ENCODE results near the gene E4F1. TPM values are rescaled to one million over a fixed set of nuclear protein-coding genes. Genes with fewer than 3 reads are reported as not detected.
A peak's percentile ranks its signal among the peaks of the same experiment; 100 is the strongest.

Gene E4F1
- total and polyA plus RNA-seq, 2 donors (not counting 1 experiment from before 2014, with no cell fraction given) = 41.8 to 70.9 TPM

- Histone ChIP-seq H3K27me3 (replicated peaks in 1 of 4; ENCODE audit: control extremely low read depth in 1 of 4, control insufficient read depth in 3 of 4, insufficient read depth in 4 of 4, low read length in 3 of 4) (no peaks in the 10 kb centered on the region), H3K4me1 (ENCODE audit: control insufficient read depth in 2 of 2, insufficient read depth in 2 of 2, low read length in 2 of 2) (peaks cover 10 to 18% of the 10 kb centered on the region in 2 donors), H3K27ac (ENCODE audit: low read length in 2 of 2) (no peak overlapping the region), H3K9me3 (ENCODE audit: control extremely low read depth in 1 of 3, control insufficient read depth in 2 of 3, insufficient read depth in 1 of 3, low read length in 2 of 3) (no peaks in the 10 kb centered on the region), H3K79me2 (ENCODE audit: control insufficient read depth, insufficient read depth, low read length) (peaks cover 6% of the 10 kb centered on the region), H3K36me3 (replicated peaks in 1 of 2; ENCODE audit: control extremely low read depth in 1 of 2, control insufficient read depth in 1 of 2, extremely low read depth in 1 of 2, insufficient read depth in 2 of 2, low read length in 1 of 2) (peaks cover 0 to 14% of the 10 kb centered on the region in 2 experiments), H2AFZ (ENCODE audit: insufficient read depth, low read depth, low read length, poor library complexity, severe bottlenecking) (peak overlapping the region; percentile 79), H4K20me1 (ENCODE audit: control insufficient read depth, insufficient read depth, low read length, poor library complexity, severe bottlenecking) (peaks cover 11% of the 10 kb centered on the region), H3K4me3 (ENCODE audit: control extremely low read depth in 1 of 5, extremely low read depth in 1 of 5, insufficient read depth in 1 of 5, low read depth in 2 of 5, low read length in 4 of 5) (peak overlapping the region; percentile 17 to 69 (median 57)), H3K4me2 (replicated peaks; ENCODE audit: low read depth, low read length, poor library complexity, severe bottlenecking) (peak overlapping the region; percentile 97), H3K9ac (ENCODE audit: low read length) (peak overlapping the region; percentile 72)
- ATAC-seq (ENCODE audit: low read depth) (no peak), DNase-seq (no peak)
- H3K4me1 Mint-ChIP-seq = peaks cover 16% of the 10 kb centered on the region
- H3K27ac Mint-ChIP-seq = no peak overlapping the region
- 2% methylated on average over 98 of the region's 98 CpGs for WGBS (ENCODE audit: insufficient coverage)
- no peaks in the 10 kb centered on the region for H3K9me3 Mint-ChIP-seq (ENCODE audit: insufficient read depth)
- H3K27me3 Mint-ChIP-seq = no peaks in the 10 kb centered on the region
- intact Hi-C loops (cut with micrococcal nuclease) = loop anchor here (2.0 kb wide), 2 partner anchors 55 to 59 kb away; partner anchors contain the start of genes RNPS1 and TRAF7
- no peak for TF ChIP-seq EZH2 (IDR thresholded peaks at IDR 0.05; ENCODE audit: borderline replicate concordance, insufficient read depth, low read depth, low read length, poor library complexity, severe bottlenecking)
- no peak for TF ChIP-seq CTCF (IDR thresholded peaks at IDR 0.05)
- H3K4me3 Mint-ChIP-seq = peak overlapping the region; percentile 78
- ChIA-PET CTCF (interaction anchor here (0.7 kb wide), 2 partner anchors 19 to 35 kb away, joined by 3 to 4 read pairs; no protein-coding TSS in a partner anchor), POLR2A (interaction anchor here (0.7 to 1.7 kb wide), 3 partner anchors 7 to 59 kb away, joined by 4 to 7 read pairs (median 4); partner anchors contain the start of gene TRAF7)
These were observed 9.3 kb upstream of the E4F1 start for GRCh38 chr16:2213817-2214718.

GRCh38 chr16:2214719-2214968 lies 8.7 kb upstream of the E4F1 start, which contains the start of gene PGP:
PGP (minus strand) TSS chr16:2214840; CDS start chr16:2214777, 63 bp downstream.
- Histone ChIP-seq H4K20me1 (ENCODE audit: control insufficient read depth, insufficient read depth, low read length, poor library complexity, severe bottlenecking) (peaks cover 11% of the 10 kb centered on the region), H3K9ac (ENCODE audit: low read length) (peak within 1 kb of the TSS; percentile 91), H3K27ac (ENCODE audit: low read length in 2 of 2) (peak within 1 kb of the TSS; percentile 51 to 83), H2AFZ (ENCODE audit: insufficient read depth, low read depth, low read length, poor library complexity, severe bottlenecking) (peak within 1 kb of the TSS; percentile 99), H3K4me2 (replicated peaks; ENCODE audit: low read depth, low read length, poor library complexity, severe bottlenecking) (peak within 1 kb of the TSS; percentile 98), H3K9me3 (ENCODE audit: control extremely low read depth in 1 of 3, control insufficient read depth in 2 of 3, insufficient read depth in 1 of 3, low read length in 2 of 3) (no peaks in the 10 kb centered on the region), H3K36me3 (replicated peaks in 1 of 2; ENCODE audit: control extremely low read depth in 1 of 2, control insufficient read depth in 1 of 2, extremely low read depth in 1 of 2, insufficient read depth in 2 of 2, low read length in 1 of 2) (peaks cover 0 to 8% of the 10 kb centered on the region in 2 experiments), H3K27me3 (replicated peaks in 1 of 4; ENCODE audit: control extremely low read depth in 1 of 4, control insufficient read depth in 3 of 4, insufficient read depth in 4 of 4, low read length in 3 of 4) (no peaks in the 10 kb centered on the region), H3K79me2 (ENCODE audit: control insufficient read depth, insufficient read depth, low read length) (peaks cover 6% of the 10 kb centered on the region), H3K4me3 (ENCODE audit: control extremely low read depth in 1 of 5, extremely low read depth in 1 of 5, insufficient read depth in 1 of 5, low read depth in 2 of 5, low read length in 4 of 5) (peak within 1 kb of the TSS; percentile 67 to 91 (median 79)), H3K4me1 (ENCODE audit: control insufficient read depth in 2 of 2, insufficient read depth in 2 of 2, low read length in 2 of 2) (peaks cover 10 to 18% of the 10 kb centered on the region in 2 donors)
- H3K27ac Mint-ChIP-seq = peak within 1 kb of the TSS; percentile 93
- POLR2A ChIA-PET = interaction anchor here (0.7 to 1.7 kb wide), 3 partner anchors 8 to 60 kb away, joined by 4 to 7 read pairs (median 4); partner anchors contain the start of gene TRAF7
- peaks cover 16% of the 10 kb centered on the region for H3K4me1 Mint-ChIP-seq
- peak; percentile 96 for ATAC-seq (ENCODE audit: low read depth)
- CTCF ChIA-PET = interaction anchor here (0.7 to 1.6 kb wide), 4 partner anchors 8 to 59 kb away, joined by 3 to 4 read pairs (median 3); partner anchors contain the start of gene TRAF7
- no peak for DNase-seq
- no peaks in the 10 kb centered on the region for H3K27me3 Mint-ChIP-seq
- no peak for TF ChIP-seq EZH2 (IDR thresholded peaks at IDR 0.05; ENCODE audit: borderline replicate concordance, insufficient read depth, low read depth, low read length, poor library complexity, severe bottlenecking)
- no peak for TF ChIP-seq CTCF (IDR thresholded peaks at IDR 0.05)
- under 1% methylated on average over 48 of the region's 48 CpGs for WGBS (ENCODE audit: insufficient coverage)
- H3K4me3 Mint-ChIP-seq = peak within 1 kb of the TSS; percentile 94
- intact Hi-C loops (cut with micrococcal nuclease) = loop anchor here (2.0 kb wide), 2 partner anchors 54 to 60 kb away; partner anchors contain the start of genes RNPS1 and TRAF7
- no peaks in the 10 kb centered on the region for H3K9me3 Mint-ChIP-seq (ENCODE audit: insufficient read depth)

All from B cell (primary cell).